Measurements from ENCODE around the gene MARCO.
"Not testable (repeated sequence)": the region's sequence is repeated elsewhere in the genome, so short reads cannot be mapped to it uniquely, and the experiment has no call there.

- TF ChIP-seq POLR2A, POLR2AphosphoS5 (IDR thresholded peaks at IDR 0.05): not testable (repeated sequence)
- TF ChIP-seq, protein P1, sequence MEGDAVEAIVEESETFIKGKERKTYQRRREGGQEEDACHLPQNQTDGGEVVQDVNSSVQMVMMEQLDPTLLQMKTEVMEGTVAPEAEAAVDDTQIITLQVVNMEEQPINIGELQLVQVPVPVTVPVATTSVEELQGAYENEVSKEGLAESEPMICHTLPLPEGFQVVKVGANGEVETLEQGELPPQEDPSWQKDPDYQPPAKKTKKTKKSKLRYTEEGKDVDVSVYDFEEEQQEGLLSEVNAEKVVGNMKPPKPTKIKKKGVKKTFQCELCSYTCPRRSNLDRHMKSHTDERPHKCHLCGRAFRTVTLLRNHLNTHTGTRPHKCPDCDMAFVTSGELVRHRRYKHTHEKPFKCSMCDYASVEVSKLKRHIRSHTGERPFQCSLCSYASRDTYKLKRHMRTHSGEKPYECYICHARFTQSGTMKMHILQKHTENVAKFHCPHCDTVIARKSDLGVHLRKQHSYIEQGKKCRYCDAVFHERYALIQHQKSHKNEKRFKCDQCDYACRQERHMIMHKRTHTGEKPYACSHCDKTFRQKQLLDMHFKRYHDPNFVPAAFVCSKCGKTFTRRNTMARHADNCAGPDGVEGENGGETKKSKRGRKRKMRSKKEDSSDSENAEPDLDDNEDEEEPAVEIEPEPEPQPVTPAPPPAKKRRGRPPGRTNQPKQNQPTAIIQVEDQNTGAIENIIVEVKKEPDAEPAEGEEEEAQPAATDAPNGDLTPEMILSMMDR (IDR thresholded peaks at IDR 0.05), result not testable (repeated sequence)
Observed at GRCh38 chr2:119003856-119004255, 61.9 kb downstream of the MARCO start.
